ENCODE measurements around the gene GATD1.
A peak's percentile ranks its signal among the peaks of the same experiment; 100 is the strongest.

The GATD1 gene

DNA sequence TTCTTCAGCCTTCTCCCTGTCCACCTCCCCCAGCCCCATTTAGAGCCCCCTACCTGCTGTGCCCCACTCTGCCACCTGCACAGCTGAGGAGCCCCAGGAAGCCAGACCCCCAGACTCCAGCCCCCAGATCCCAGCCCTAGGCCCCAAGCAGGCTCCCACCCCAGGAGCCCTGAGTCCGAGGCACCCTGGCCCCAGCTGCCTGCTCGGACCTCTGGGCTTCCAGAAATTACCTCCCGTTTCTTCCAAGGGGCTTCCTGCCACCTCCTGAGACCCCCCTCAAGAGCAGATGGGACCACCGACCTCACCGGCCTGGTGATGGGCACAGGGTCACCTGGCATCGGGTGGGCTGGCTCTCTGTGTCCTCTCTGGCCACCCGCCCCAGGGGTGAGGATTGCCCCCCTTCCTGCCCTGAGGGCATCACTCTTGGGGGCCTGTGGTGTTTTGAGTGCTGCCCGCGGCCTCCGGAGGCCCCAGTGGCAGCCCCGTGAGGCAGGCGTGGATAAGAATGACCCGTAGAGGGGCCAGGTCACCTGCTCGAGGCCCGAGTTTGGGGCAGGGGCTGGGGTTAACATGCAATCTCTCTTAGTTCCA is 48.3 kb downstream of the GATD1 start:
- no peaks in the 10 kb centered on the region for H3K36me3 ChIP-seq (replicated peaks)

DNA sequence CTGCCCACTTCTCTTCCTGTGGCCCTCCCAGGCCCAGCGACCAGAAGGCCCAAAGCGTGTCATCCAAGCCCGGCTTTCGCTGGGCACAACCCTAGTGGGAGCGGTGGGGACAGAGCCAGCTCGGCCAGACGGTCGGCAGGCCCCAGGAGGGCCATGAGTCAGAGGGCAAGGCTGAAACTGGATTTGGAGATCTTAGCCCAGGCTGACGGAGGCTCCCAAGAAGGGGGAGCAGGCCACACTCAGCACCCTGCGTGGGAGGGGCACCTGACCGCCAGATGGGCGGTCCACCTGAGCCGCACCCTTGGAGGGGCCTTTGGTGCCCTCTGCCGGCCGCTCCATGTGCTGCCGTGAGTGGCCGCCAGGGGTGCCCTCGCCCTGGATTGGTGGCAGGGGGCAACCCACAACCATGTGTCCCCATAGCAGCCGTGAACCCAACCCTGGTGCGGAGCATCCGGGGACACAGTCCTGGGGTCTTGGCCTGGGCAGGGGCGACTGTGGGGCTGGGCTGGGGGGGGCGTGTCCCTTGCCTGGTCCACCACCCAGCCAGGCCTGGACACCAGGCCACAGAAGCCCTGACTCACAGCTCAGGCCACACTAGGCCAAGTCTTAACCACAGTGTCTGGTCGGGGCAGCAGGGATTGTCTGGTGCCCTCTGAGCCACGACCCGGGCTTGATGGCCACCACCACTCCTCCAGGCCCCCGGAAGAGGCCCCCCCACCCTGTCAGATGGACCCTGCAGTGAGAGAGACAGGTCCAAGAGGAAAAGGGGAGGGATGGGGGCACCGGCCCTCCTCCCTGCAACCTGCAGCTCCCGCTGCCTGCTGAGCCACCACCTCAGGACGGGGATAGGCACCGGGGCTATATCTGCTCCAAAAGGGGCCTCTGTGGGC is 49.2 kb downstream of the GATD1 start:
- peaks cover 10% of the 10 kb centered on the region for H3K27me3 ChIP-seq (replicated peaks)
- DNase-seq = peak; percentile 53
- in situ Hi-C loops (cut with HindIII; ENCODE audit: low pct_ligation_motif_present, low sequenced_read_pairs) = no loop called here
- H3K4me3 ChIP-seq (ENCODE audit: low read depth, low read length) = no peak overlapping the region
- TF ChIP-seq, protein P1, sequence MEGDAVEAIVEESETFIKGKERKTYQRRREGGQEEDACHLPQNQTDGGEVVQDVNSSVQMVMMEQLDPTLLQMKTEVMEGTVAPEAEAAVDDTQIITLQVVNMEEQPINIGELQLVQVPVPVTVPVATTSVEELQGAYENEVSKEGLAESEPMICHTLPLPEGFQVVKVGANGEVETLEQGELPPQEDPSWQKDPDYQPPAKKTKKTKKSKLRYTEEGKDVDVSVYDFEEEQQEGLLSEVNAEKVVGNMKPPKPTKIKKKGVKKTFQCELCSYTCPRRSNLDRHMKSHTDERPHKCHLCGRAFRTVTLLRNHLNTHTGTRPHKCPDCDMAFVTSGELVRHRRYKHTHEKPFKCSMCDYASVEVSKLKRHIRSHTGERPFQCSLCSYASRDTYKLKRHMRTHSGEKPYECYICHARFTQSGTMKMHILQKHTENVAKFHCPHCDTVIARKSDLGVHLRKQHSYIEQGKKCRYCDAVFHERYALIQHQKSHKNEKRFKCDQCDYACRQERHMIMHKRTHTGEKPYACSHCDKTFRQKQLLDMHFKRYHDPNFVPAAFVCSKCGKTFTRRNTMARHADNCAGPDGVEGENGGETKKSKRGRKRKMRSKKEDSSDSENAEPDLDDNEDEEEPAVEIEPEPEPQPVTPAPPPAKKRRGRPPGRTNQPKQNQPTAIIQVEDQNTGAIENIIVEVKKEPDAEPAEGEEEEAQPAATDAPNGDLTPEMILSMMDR (IDR thresholded peaks at IDR 0.05; ENCODE audit: low read depth, low read length, missing control alignments) = peak; percentile 100
- H3K36me3 ChIP-seq (replicated peaks) = no peaks in the 10 kb centered on the region
- H3K27ac ChIP-seq = no peak overlapping the region

More for the DNA sequence above, 48.3 kb downstream of the GATD1 start:
- in situ Hi-C loops (cut with HindIII; ENCODE audit: low pct_ligation_motif_present, low sequenced_read_pairs) = no loop called here
- no peak for DNase-seq
- Histone ChIP-seq H3K27ac (no peak overlapping the region), H3K27me3 (replicated peaks) (peaks cover 10% of the 10 kb centered on the region), H3K4me3 (ENCODE audit: low read depth, low read length) (no peak overlapping the region)
- TF ChIP-seq, protein P1 (IDR thresholded peaks at IDR 0.05; ENCODE audit: low read depth, low read length, missing control alignments) = no peak

DNA sequence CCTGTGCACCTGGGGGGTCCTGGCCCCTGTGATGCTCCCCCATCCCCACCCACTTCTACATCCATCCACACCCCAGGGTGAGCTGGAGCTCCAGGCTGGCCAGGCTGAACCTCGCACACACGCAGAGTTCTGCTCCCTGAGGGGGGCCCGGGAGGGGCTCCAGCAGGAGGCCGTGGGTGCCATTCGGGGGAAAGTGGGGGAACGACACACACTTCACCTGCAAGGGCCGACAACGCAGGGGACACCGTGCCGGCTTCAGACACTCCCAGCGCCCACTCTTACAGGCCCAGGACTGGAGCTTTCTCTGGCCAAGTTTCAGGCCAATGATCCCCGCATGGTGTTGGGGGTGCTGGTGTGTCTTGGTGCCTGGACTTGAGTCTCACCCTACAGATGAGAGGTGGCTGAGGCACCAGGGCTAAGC is 50.0 kb downstream of the GATD1 start:
- Histone ChIP-seq H3K36me3 (replicated peaks) (no peaks in the 10 kb centered on the region), H3K27me3 (replicated peaks) (peaks cover 12% of the 10 kb centered on the region), H3K4me3 (ENCODE audit: low read depth, low read length) (no peak overlapping the region), H3K27ac (no peak overlapping the region)
- no peak for DNase-seq
- TF ChIP-seq, protein P1 (IDR thresholded peaks at IDR 0.05; ENCODE audit: low read depth, low read length, missing control alignments) = no peak
- in situ Hi-C loops (cut with HindIII; ENCODE audit: low pct_ligation_motif_present, low sequenced_read_pairs) = no loop called here

DNA sequence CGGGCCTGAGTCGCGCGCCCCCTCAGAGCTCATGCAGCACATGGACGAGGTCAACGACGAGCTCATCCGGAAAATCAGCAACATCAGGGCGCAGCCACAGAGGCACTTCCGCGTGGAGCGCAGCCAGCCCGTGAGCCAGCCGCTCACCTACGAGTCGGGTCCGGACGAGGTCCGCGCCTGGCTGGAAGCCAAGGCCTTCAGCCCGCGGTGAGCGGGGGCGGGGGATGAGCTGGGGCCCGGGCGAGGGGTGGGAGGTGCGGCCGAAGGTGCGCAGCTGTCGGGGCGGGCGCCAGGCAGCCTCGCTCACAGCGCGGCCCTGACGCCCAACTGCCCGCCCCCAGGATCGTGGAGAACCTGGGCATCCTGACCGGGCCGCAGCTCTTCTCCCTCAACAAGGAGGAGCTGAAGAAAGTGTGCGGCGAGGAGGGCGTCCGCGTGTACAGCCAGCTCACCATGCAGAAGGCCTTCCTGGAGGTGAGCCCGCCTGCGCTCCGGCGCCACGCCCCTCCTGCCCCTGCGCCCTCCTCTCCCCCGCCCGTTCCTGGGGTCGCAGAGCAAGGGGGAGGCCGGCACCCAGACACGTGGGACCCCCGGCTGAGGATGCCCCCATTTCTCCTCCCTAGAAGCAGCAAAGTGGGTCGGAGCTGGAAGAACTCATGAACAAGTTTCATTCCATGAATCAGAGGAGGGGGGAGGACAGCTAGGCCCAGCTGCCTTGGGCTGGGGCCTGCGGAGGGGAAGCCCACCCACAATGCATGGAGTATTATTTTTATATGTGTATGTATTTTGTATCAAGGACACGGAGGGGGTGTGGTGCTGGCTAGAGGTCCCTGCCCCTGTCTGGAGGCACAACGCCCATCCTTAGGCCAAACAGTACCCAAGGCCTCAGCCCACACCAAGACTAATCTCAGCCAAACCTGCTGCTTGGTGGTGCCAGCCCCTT is 50.7 kb downstream of the GATD1 start:
- Histone ChIP-seq H3K36me3 (replicated peaks) (no peaks in the 10 kb centered on the region), H3K4me3 (ENCODE audit: low read depth, low read length) (no peak overlapping the region), H3K27me3 (replicated peaks) (peaks cover 20% of the 10 kb centered on the region), H3K27ac (no peak overlapping the region)
- no peak for DNase-seq
- in situ Hi-C loops (cut with HindIII; ENCODE audit: low pct_ligation_motif_present, low sequenced_read_pairs) = no loop called here
- TF ChIP-seq, protein P1 (IDR thresholded peaks at IDR 0.05; ENCODE audit: low read depth, low read length, missing control alignments) = no peak

DNA sequence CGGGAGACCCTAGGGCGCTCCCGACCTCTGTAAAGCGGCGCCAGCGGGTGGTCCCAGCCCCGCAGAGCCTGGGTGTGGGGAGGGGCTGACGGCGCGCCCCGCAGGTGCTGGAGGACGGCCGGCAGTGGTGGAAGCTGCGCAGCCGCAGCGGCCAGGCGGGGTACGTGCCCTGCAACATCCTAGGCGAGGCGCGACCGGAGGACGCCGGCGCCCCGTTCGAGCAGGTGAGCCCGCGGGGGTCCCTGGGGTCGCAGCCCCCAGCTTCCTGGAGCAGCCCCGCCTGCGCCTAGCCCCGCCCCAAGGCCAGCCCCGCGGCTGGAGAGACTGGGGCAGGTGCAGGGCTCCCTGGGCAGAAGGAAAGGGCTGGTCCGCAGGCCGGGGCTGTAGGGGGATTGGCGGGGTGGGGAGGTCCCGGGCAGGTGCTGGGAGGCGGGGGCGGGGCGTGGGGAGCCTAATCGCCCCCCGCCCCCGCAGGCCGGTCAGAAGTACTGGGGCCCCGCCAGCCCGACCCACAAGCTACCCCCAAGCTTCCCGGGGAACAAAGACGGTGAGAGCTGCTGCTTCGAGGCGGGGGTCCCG is 51.6 kb downstream of the GATD1 start:
- in situ Hi-C loops (cut with HindIII; ENCODE audit: low pct_ligation_motif_present, low sequenced_read_pairs) = no loop called here
- no peaks in the 10 kb centered on the region for H3K36me3 ChIP-seq (replicated peaks)
- H3K27me3 ChIP-seq (replicated peaks) = peaks cover 27% of the 10 kb centered on the region
- H3K4me3 ChIP-seq (ENCODE audit: low read depth, low read length) = no peak overlapping the region
- TF ChIP-seq, protein P1 (IDR thresholded peaks at IDR 0.05; ENCODE audit: low read depth, low read length, missing control alignments) = no peak
- no peak overlapping the region for H3K27ac ChIP-seq
- DNase-seq = no peak

Data from brain microvascular endothelial cell (primary cell).